Suprapubic skin (tissue), 4 donors: ENCODE data around the gene LRP6.

ENCODE experiments used
- EP300 ChIP-seq: sonication (generic); formaldehyde crosslinking; IDR thresholded peaks from one replicate; pipeline ENCODE4 v1.6.1; 2017; ENCODE audit warnings: antibody characterized with exemption
- POLR2A ChIP-seq, 2 donors: fragments of 450-650 bp; IDR thresholded peaks; one replicate each; pipeline ENCODE4 v1.6.1; 2017; ENCODE audit warnings: antibody characterized with exemption in 2 of 2, mild to moderate bottlenecking in 2 of 2, moderate library complexity in 2 of 2
- POLR2AphosphoS5 ChIP-seq, 3 donors: sonication (generic); formaldehyde crosslinking; IDR thresholded peaks; one replicate each; pipeline ENCODE4 v1.6.1; 2017; ENCODE audit warnings: antibody characterized with exemption in 3 of 3
- TF ChIP-seq, protein P1 (sequence below), 2 donors: fragments of 200-600 bp in 1 of 2; fragments of 450-650 bp in 1 of 2; sonication (generic) in 1 of 2; IDR thresholded peaks; one replicate each; pipeline ENCODE4 v1.5.1; 2016 to 2019; ENCODE audit warnings: antibody characterized with exemption in 2 of 2, mild to moderate bottlenecking in 1 of 2, moderate library complexity in 1 of 2

DNA sequence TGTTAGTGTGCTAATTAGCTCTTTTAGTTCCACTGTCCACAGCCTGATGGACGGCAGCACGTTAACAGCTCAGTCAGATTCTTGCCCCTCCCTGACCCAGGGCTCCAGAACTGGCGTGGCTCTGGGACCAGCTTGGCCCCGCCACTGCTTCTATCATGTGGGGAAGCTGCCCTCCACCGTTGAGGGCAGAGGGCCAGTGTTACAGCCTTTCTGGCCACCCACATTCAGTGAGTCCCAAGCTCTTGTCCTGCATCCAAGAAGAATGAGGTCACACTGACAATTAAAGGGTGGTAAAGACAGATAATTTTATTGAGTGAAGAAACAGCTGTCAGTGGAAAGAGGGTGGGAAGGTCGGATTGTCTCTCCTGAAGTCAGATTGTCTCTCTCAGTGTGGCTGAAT is 159.2 kb downstream of the LRP6 start:
- no peak for TF ChIP-seq POLR2A (IDR thresholded peaks at IDR 0.05)
- TF ChIP-seq POLR2AphosphoS5 (IDR thresholded peaks at IDR 0.05): no peak
- TF ChIP-seq, protein P1, sequence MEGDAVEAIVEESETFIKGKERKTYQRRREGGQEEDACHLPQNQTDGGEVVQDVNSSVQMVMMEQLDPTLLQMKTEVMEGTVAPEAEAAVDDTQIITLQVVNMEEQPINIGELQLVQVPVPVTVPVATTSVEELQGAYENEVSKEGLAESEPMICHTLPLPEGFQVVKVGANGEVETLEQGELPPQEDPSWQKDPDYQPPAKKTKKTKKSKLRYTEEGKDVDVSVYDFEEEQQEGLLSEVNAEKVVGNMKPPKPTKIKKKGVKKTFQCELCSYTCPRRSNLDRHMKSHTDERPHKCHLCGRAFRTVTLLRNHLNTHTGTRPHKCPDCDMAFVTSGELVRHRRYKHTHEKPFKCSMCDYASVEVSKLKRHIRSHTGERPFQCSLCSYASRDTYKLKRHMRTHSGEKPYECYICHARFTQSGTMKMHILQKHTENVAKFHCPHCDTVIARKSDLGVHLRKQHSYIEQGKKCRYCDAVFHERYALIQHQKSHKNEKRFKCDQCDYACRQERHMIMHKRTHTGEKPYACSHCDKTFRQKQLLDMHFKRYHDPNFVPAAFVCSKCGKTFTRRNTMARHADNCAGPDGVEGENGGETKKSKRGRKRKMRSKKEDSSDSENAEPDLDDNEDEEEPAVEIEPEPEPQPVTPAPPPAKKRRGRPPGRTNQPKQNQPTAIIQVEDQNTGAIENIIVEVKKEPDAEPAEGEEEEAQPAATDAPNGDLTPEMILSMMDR (IDR thresholded peaks at IDR 0.05): no peak
- TF ChIP-seq EP300: no peak
